HEK293 (cell line): ENCODE data around the gene STRADA.

Experiments used
- GLIS1 ChIP-seq: fragments of 450-650 bp; formaldehyde crosslinking; IDR thresholded peaks from 2 replicates; pipeline ENCODE4 v1.5.1; 2016; ENCODE audit warnings: missing biosample characterization, missing genetic modification characterization
- GLIS2 ChIP-seq: fragments of 450-650 bp; formaldehyde crosslinking; IDR thresholded peaks from 2 replicates; pipeline ENCODE4 v1.5.1; 2016; ENCODE audit warnings: missing biosample characterization, missing genetic modification characterization
- IKZF3 ChIP-seq: fragments of 450-650 bp; IDR thresholded peaks from 2 replicates; pipeline ENCODE4 v1.5.0; 2018; ENCODE audit warnings: missing biosample characterization, mild to moderate bottlenecking, missing genetic modification characterization, moderate library complexity
- PATZ1 ChIP-seq: fragments of 450-650 bp; formaldehyde crosslinking; IDR thresholded peaks from 2 replicates; pipeline ENCODE4 v1.5.1; 2016; ENCODE audit warnings: missing biosample characterization, missing genetic modification characterization
- PRDM10 ChIP-seq: fragments of 450-650 bp; formaldehyde crosslinking; IDR thresholded peaks from 2 replicates; pipeline ENCODE4 v1.5.1; 2016; ENCODE audit warnings: missing biosample characterization, missing genetic modification characterization
- PRDM6 ChIP-seq: fragments of 450-650 bp; formaldehyde crosslinking; IDR thresholded peaks from 2 replicates; pipeline ENCODE4 v1.5.1; 2017; ENCODE audit warnings: missing biosample characterization, missing genetic modification characterization
- SP3 ChIP-seq: fragments of 450-650 bp; formaldehyde crosslinking; IDR thresholded peaks from 2 replicates; pipeline ENCODE4 v1.5.1; 2016; ENCODE audit warnings: missing biosample characterization, missing genetic modification characterization
- SP7 ChIP-seq: fragments of 450-650 bp; formaldehyde crosslinking; IDR thresholded peaks from 2 replicates; pipeline ENCODE4 v1.5.1; 2016; ENCODE audit warnings: missing biosample characterization, missing genetic modification characterization
- TRIM28 ChIP-seq: IDR thresholded peaks from 2 replicates; pipeline ENCODE4 v1.6.1; 2011; ENCODE audit warnings: low read length, control low read depth, borderline replicate concordance
- ZBTB44 ChIP-seq: fragments of 450-650 bp; IDR thresholded peaks from 2 replicates; pipeline ENCODE4 v1.5.1; 2018; ENCODE audit warnings: missing biosample characterization, mild to moderate bottlenecking, missing genetic modification characterization
- ZFHX2 ChIP-seq: fragments of 450-650 bp; formaldehyde crosslinking; conservative IDR thresholded peaks from 2 replicates; pipeline ENCODE4 v1.5.1; 2016; ENCODE audit warnings: missing biosample characterization, missing genetic modification characterization
- ZNF10 ChIP-seq: fragments of 450-650 bp; formaldehyde crosslinking; IDR thresholded peaks from 2 replicates; pipeline ENCODE4 v1.5.1; 2017; ENCODE audit warnings: missing biosample characterization, missing genetic modification characterization
- ZNF341 ChIP-seq: fragments of 450-650 bp; formaldehyde crosslinking; IDR thresholded peaks from 2 replicates; pipeline ENCODE4; 2016; ENCODE audit warnings: low read depth, missing biosample characterization, missing genetic modification characterization
- ZNF561 ChIP-seq: fragments of 450-650 bp; IDR thresholded peaks from 2 replicates; pipeline ENCODE4 v1.5.1; 2018; ENCODE audit warnings: missing biosample characterization, missing genetic modification characterization, borderline replicate concordance
- ZNF600 ChIP-seq: fragments of 450-650 bp; formaldehyde crosslinking; IDR thresholded peaks from 2 replicates; pipeline ENCODE4 v1.5.1; 2016; ENCODE audit warnings: missing biosample characterization, missing genetic modification characterization
- ZNF610 ChIP-seq: fragments of 450-650 bp; formaldehyde crosslinking; IDR thresholded peaks from 2 replicates; pipeline ENCODE4 v1.5.1; 2016; ENCODE audit warnings: missing biosample characterization, missing genetic modification characterization, borderline replicate concordance
- ZNF629 ChIP-seq: fragments of 450-650 bp; formaldehyde crosslinking; IDR thresholded peaks from 2 replicates; pipeline ENCODE4 v1.5.1; 2017; ENCODE audit warnings: missing biosample characterization, missing genetic modification characterization
- ZNF660 ChIP-seq: fragments of 450-650 bp; IDR thresholded peaks from 2 replicates; pipeline ENCODE4 v1.5.1; 2018; ENCODE audit warnings: missing biosample characterization, mild to moderate bottlenecking, missing genetic modification characterization
- ZNF664 ChIP-seq: fragments of 450-650 bp; formaldehyde crosslinking; IDR thresholded peaks from 2 replicates; pipeline ENCODE4 v1.5.1; 2016; ENCODE audit warnings: missing biosample characterization, missing genetic modification characterization
- ZNF692 ChIP-seq: fragments of 450-650 bp; formaldehyde crosslinking; IDR thresholded peaks from 2 replicates; pipeline ENCODE4 v1.5.1; 2016; ENCODE audit warnings: missing biosample characterization, missing genetic modification characterization
- ZNF792 ChIP-seq: fragments of 450-650 bp; formaldehyde crosslinking; IDR thresholded peaks from 2 replicates; pipeline ENCODE4 v1.5.1; 2016; ENCODE audit warnings: missing biosample characterization, missing genetic modification characterization
- ZSCAN30 ChIP-seq: fragments of 450-650 bp; IDR thresholded peaks from 2 replicates; pipeline ENCODE4 v1.5.1; 2018; ENCODE audit warnings: missing biosample characterization, mild to moderate bottlenecking, missing genetic modification characterization, moderate library complexity

Gene STRADA

GRCh38 chr17:63675607-63676546 is 65.7 kb downstream of the STRADA start (continued):
- peak; percentile 76; the same call in 1 of the 2 replicates for TF ChIP-seq PRDM10
- TF ChIP-seq ZNF600 (tag by site-specific recombination) = peak; percentile 79
- TF ChIP-seq ZNF692 (tag by site-specific recombination) = no peak
- TF ChIP-seq ZNF629 (tag by site-specific recombination) = 0 out of 2 replicates have a peak, but pooled peaks have one; percentile 42
- TF ChIP-seq ZNF341 = peak; percentile 86
- TF ChIP-seq ZNF660 (tag by site-specific recombination) = peak; percentile 79; the same call in 1 of the 2 replicates
- peak; percentile 83; the same call in 1 of the 2 replicates for TF ChIP-seq ZNF561 (tag by site-specific recombination)
- peak; percentile 95 for TF ChIP-seq TRIM28
- TF ChIP-seq GLIS1 = peak; percentile 72
- peak; percentile 85 for TF ChIP-seq IKZF3
- peak; percentile 67; the same call in 1 of the 2 replicates for TF ChIP-seq ZBTB44 (tag by site-specific recombination)
- TF ChIP-seq PRDM6 (tag by site-specific recombination) = peak; percentile 73
- no peak for TF ChIP-seq ZNF610
- TF ChIP-seq ZNF10 = peak; percentile 29; the same call in 1 of the 2 replicates
- peak; percentile 50; the same call in 1 of the 2 replicates for TF ChIP-seq ZSCAN30 (tag by site-specific recombination)
- TF ChIP-seq SP7 = peak; percentile 37; the same call in 1 of the 2 replicates
- peak; percentile 51; the same call in 1 of the 2 replicates for TF ChIP-seq ZNF664 (tag by site-specific recombination)
- no peak for TF ChIP-seq ZNF792
- TF ChIP-seq PATZ1 (tag by site-specific recombination) = peak; percentile 36; the same call in 1 of the 2 replicates
- no peak for TF ChIP-seq GLIS2 (tag by site-specific recombination)
- no peak for TF ChIP-seq SP3 (tag by site-specific recombination)
- TF ChIP-seq ZFHX2 (tag by site-specific recombination) = no peak
